HL-60 (cell line): ENCODE data around the gene JPH3.

Source experiments
- DNase-seq, 2 experiments: peaks; one replicate each; pipeline ENCODE4 v3.0.0-alpha.2; 2010 to 2020; ENCODE audit warnings: low read depth in 1 of 2, low spot score in 1 of 2
- H3K27ac ChIP-seq: fragments of 250-450 bp; sonication (Bioruptor Pico); replicated peaks from 2 replicates; pipeline ENCODE4 v1.5.1; 2020; ENCODE audit warnings: mild to moderate bottlenecking, moderate library complexity
- H3K27me3 ChIP-seq: fragments of 250-450 bp; sonication (Bioruptor Pico); 2 replicates; pipeline ENCODE4 v1.5.1; 2021; ENCODE audit warnings: mild to moderate bottlenecking, moderate library complexity; ENCODE audit not compliant: insufficient read depth, poor library complexity, severe bottlenecking
- H3K4me3 ChIP-seq: replicated peaks from 2 replicates; pipeline ENCODE4 v1.5.1; 2011; ENCODE audit warnings: mild to moderate bottlenecking, control low read depth, low read length; ENCODE audit not compliant: insufficient read depth
- CTCF ChIP-seq: IDR thresholded peaks from one replicate; pipeline ENCODE4 v1.5.1; 2011; ENCODE audit warnings: low read length, control low read depth, inconsistent platforms; ENCODE audit not compliant: insufficient read depth
- GABPA ChIP-seq: IDR thresholded peaks from 2 replicates; pipeline ENCODE4 v1.6.1; 2012; ENCODE audit warnings: low read depth
- POLR2AphosphoS5 ChIP-seq: IDR thresholded peaks from 2 replicates; pipeline ENCODE4 v1.6.1; 2012; ENCODE audit warnings: low read depth
- REST ChIP-seq: IDR thresholded peaks from 2 replicates; pipeline ENCODE4 v1.6.1; 2012; ENCODE audit warnings: low read depth; ENCODE audit not compliant: insufficient replicate concordance
- SPI1 ChIP-seq: IDR thresholded peaks from 2 replicates; pipeline ENCODE4 v1.6.1; 2012; ENCODE audit warnings: low read depth, mild to moderate bottlenecking, borderline replicate concordance

Gene JPH3

DNA sequence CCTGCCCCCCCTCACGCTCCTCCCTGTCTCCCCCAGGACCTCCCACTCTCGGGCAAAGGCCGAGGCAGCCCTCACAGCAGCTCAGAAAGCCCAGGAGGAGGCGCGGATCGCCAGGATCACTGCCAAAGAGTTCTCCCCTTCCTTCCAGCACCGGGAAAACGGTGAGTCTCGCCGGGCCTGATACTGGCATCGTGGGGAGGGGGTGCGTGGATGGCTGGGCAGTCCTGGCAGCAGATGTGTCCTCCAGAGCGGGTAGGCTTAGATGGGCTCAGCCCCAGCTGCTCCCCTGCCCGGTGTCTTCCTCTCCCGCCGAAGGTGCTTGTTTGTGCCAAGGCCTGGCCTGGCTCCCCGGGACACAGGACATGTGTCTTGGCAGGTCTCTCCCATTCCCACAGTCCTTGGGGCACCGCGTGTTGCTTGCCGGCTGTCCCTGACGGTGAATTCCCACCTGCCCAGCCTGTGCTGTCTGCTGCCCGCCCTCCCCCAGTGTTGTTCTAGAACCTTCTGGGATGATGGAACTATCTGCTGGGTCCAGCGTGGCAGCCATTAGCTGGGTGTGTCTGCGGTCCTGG lies 81.9 kb downstream of the JPH3 start:
- peaks cover 2% of the 10 kb centered on the region for H3K27me3 ChIP-seq
- no peak overlapping the region for H3K4me3 ChIP-seq
- H3K27ac ChIP-seq, result no peak overlapping the region
- DNase-seq, result no peak
- TF ChIP-seq CTCF (no peak), SPI1 (no peak), GABPA (no peak), REST (no peak), POLR2AphosphoS5 (no peak)

GRCh38 chr16:87684711-87685404 lies 82.5 kb downstream of the JPH3 start:
- no peak overlapping the region for H3K4me3 ChIP-seq
- no peak for DNase-seq
- H3K27ac ChIP-seq, result no peak overlapping the region
- H3K27me3 ChIP-seq, result peaks cover 2% of the 10 kb centered on the region
- TF ChIP-seq GABPA, result no peak
- TF ChIP-seq SPI1, result no peak
- no peak for TF ChIP-seq POLR2AphosphoS5
- TF ChIP-seq REST, result no peak
- no peak for TF ChIP-seq CTCF

DNA sequence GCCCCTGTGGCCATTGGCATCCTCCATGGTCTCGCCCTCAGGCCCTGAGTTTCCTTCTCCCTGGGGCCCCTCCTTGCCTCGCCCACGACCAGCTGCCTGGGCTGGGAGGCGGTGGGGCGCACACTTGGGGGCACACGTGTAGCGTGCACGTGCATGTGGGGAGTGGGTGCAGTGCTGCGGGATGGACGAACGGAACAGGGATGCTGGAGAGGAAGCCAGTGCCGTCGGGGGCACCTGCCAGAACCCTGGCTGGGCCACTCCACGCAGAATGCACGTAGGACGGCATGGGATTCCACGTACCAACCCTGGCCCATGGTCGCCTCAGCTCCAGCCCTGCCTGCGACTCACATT lies 83.1 kb downstream of the JPH3 start:
- Histone ChIP-seq H3K27ac (no peak overlapping the region), H3K4me3 (no peak overlapping the region), H3K27me3 (peaks cover 2% of the 10 kb centered on the region)
- no peak for TF ChIP-seq POLR2AphosphoS5
- no peak for TF ChIP-seq SPI1
- TF ChIP-seq CTCF, result no peak
- no peak for TF ChIP-seq REST
- no peak for TF ChIP-seq GABPA
- DNase-seq, result no peak
